Thoracic aorta (tissue), 2 donors: ENCODE measurements around the gene MME. TPM values are rescaled to one million over a fixed set of nuclear protein-coding genes. Genes with fewer than 3 reads are reported as not detected.

Experiments used
- ATAC-seq: fragments of 150-250 bp; one replicate; pipeline ENCODE4 v1.8.0; 2017; ENCODE audit warnings: low read depth; ENCODE audit not compliant: insufficient number of reproducible peaks, low FRiP score
- DNase-seq: peaks from one replicate; pipeline ENCODE4 v3.0.0-alpha.2; 2020; ENCODE audit warnings: low spot score
- H3K27ac ChIP-seq, 2 donors: fragments of 200-600 bp; sonication (generic); 1 replicate in 1 of 2; 2 replicates in 1 of 2; pipeline ENCODE4 v1.5.1; 2016; ENCODE audit warnings: mild to moderate bottlenecking in 2 of 2, moderate library complexity in 2 of 2
- H3K27me3 ChIP-seq: fragments of 200-600 bp; sonication (generic); replicated peaks from 2 replicates; pipeline ENCODE4 v1.6.0; 2016; ENCODE audit warnings: mild to moderate bottlenecking; ENCODE audit not compliant: insufficient read depth
- H3K36me3 ChIP-seq: fragments of 200-600 bp; sonication (generic); one replicate; pipeline ENCODE4 v1.5.1; 2016
- H3K4me1 ChIP-seq, 2 donors: fragments of 200-600 bp; sonication (generic); 1 replicate in 1 of 2; 2 replicates in 1 of 2; pipeline versions ENCODE4 v1.5.1 to v1.6.0; 2016; ENCODE audit warnings: low read depth in 2 of 2, mild to moderate bottlenecking in 1 of 2; ENCODE audit not compliant: control insufficient read depth in 1 of 2
- H3K4me3 ChIP-seq: fragments of 200-600 bp; sonication (generic); 2 replicates; pipeline ENCODE4 v1.5.1; 2016; ENCODE audit warnings: mild to moderate bottlenecking
- H3K9me3 ChIP-seq: fragments of 200-600 bp; sonication (generic); 2 replicates; pipeline ENCODE4 v1.5.1; 2016
- total RNA-seq, 2 donors: library from RNA; depleted of rRNA; stranded (reverse); fragments of >200 nt; gene quantifications; one replicate each; pipeline versions ENCODE4 v1.1.0 to v1.2.3, GENCODE V29; 2016
- TF ChIP-seq, protein P1 (sequence below): fragments of 200-600 bp; sonication (generic); IDR thresholded peaks from one replicate; pipeline ENCODE4 v1.5.1; 2019; ENCODE audit warnings: antibody characterized with exemption

The MME gene
- total RNA-seq, 2 donors from 2014 or later = 3.6 to 4.3 TPM

DNA sequence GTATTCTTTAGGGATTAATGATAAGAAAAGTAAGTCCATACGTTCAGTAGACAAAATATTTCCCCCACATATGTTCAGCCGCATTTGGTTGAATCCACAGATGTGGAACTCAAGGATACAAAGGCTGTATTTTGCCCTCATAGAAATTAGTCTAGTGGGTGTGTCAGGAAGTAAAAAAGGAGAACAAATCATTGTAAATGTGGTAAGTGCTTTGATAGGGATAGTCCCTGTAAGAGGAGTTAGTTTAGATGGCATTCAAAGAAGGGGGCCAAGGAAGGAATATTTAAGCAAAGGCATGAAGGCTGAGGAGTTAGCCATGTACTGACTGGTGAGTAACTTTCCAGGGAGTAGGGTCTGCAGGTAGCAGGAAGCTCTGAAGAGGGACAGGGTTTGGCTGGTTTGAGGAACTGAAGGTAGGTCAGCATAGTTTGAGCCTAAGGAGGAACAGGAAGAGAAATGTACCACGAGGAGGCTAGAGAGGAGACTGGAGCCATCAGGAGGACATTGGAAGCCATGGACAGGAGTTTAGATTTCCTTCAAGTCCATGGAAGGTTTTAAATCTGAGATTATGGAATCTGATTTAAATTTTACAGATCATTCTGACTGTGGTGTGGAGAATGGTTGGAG is 98.8 kb downstream of the MME start:
- TF ChIP-seq, protein P1, sequence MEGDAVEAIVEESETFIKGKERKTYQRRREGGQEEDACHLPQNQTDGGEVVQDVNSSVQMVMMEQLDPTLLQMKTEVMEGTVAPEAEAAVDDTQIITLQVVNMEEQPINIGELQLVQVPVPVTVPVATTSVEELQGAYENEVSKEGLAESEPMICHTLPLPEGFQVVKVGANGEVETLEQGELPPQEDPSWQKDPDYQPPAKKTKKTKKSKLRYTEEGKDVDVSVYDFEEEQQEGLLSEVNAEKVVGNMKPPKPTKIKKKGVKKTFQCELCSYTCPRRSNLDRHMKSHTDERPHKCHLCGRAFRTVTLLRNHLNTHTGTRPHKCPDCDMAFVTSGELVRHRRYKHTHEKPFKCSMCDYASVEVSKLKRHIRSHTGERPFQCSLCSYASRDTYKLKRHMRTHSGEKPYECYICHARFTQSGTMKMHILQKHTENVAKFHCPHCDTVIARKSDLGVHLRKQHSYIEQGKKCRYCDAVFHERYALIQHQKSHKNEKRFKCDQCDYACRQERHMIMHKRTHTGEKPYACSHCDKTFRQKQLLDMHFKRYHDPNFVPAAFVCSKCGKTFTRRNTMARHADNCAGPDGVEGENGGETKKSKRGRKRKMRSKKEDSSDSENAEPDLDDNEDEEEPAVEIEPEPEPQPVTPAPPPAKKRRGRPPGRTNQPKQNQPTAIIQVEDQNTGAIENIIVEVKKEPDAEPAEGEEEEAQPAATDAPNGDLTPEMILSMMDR = no peak
- ATAC-seq = no peak
- no peaks in the 10 kb centered on the region for H3K4me1 ChIP-seq

DNA sequence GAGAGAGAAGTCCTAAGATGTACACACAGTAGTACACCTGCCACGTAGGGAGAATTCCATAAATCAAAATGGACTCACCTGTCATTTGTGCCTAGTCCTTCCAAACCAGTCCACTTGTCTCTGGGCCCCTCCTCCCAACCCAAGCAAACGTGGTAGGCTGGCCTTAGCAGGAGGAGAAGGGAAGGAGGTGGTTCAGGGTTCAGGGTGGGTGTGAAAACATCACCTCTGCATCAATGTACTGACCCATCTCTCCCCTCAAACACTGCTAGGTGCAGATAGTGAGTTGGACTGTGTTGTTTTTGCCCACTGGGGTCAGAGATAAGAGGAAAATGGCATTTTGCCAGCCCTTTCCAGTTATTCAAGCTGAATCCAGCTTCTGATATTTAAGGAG is 99.3 kb downstream of the MME start:
- TF ChIP-seq, protein P1 = no peak
- no peaks in the 10 kb centered on the region for H3K36me3 ChIP-seq

More for the DNA sequence above, 98.8 kb downstream of the MME start:
- DNase-seq = no peak
- H3K9me3 ChIP-seq = no peaks in the 10 kb centered on the region
- no peak overlapping the region for H3K27ac ChIP-seq
- no peak overlapping the region for H3K4me3 ChIP-seq
- H3K36me3 ChIP-seq = no peaks in the 10 kb centered on the region
- no peaks in the 10 kb centered on the region for H3K27me3 ChIP-seq

DNA sequence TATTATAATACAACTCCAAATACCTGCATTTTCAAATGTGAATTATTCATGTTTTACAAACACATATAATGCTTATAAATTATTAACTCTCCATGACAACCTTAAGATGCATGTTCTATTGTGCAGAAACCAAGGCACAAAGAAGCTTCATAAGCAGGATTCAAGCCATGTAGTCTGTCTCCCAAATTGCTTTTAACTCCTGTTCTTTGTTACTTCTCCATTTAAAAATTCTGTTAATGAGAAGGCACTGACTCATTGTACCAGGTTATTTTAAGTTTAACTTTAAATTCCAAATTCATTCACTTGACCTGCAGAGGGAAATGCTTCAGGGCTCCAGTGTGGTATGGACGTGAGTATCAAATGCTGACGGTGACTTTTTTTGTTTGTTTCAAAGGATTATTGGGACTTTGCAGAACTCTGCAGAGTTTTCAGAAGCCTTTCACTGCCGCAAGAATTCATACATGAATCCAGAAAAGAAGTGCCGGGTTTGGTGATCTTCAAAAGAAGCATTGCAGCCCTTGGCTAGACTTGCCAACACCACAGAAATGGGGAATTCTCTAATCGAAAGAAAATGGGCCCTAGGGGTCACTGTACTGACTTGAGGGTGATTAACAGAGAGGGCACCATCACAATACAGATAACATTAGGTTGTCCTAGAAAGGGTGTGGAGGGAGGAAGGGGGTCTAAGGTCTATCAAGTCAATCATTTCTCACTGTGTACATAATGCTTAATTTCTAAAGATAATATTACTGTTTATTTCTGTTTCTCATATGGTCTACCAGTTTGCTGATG is 100.0 kb downstream of the MME start:
- DNase-seq = no peak

More for the DNA sequence above, 99.3 kb downstream of the MME start:
- Histone ChIP-seq H3K4me1 (no peaks in the 10 kb centered on the region), H3K27ac (no peak overlapping the region), H3K4me3 (no peak overlapping the region), H3K27me3 (no peaks in the 10 kb centered on the region), H3K9me3 (no peaks in the 10 kb centered on the region)
- DNase-seq = no peak
- no peak for ATAC-seq

DNA sequence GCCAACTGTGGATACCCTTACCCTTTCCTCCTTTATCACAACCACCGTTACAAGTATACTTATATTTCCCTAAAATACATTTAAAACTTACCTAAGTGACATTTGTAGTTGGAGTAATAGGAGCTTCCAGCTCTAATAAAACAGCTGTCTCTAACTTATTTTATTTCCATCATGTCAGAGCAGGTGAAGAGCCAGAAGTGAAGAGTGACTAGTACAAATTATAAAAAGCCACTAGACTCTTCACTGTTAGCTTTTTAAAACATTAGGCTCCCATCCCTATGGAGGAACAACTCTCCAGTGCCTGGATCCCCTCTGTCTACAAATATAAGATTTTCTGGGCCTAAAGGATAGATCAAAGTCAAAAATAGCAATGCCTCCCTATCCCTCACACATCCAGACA is 102.3 kb downstream of the MME start:
- no peaks in the 10 kb centered on the region for H3K36me3 ChIP-seq
- H3K9me3 ChIP-seq = no peaks in the 10 kb centered on the region
- no peaks in the 10 kb centered on the region for H3K27me3 ChIP-seq
- TF ChIP-seq, protein P1 = no peak
- no peak for ATAC-seq
- H3K4me1 ChIP-seq = no peaks in the 10 kb centered on the region
- no peak for DNase-seq
- H3K4me3 ChIP-seq = no peak overlapping the region
- H3K27ac ChIP-seq = no peak overlapping the region

More for the DNA sequence above, 100.0 kb downstream of the MME start:
- no peaks in the 10 kb centered on the region for H3K4me1 ChIP-seq
- TF ChIP-seq, protein P1 = no peak
- no peak for ATAC-seq
- H3K4me3 ChIP-seq = no peak overlapping the region
- H3K9me3 ChIP-seq = no peaks in the 10 kb centered on the region
- H3K27me3 ChIP-seq = no peaks in the 10 kb centered on the region
- H3K27ac ChIP-seq = no peak overlapping the region
- H3K36me3 ChIP-seq = no peaks in the 10 kb centered on the region

DNA sequence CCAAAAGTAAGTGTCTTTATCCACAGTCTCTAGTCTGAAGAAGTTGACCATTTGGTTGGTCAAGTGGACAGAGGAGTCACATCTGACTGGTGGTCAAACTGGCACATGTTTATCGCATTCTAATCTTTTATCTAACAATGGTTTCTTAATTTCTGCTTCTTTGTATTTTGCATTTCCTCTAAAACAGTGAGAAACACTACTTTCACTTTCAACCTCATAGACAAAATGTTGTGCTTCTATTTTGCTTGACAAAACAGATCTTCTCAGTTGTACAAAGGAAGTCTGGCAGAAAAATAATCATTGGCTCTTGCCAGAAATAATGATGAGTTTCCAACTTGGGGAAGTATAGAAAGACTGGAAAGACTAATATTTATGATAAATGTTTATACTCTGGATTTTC is 103.9 kb downstream of the MME start:
- no peak for ATAC-seq
- no peak for DNase-seq
- Histone ChIP-seq H3K27me3 (no peaks in the 10 kb centered on the region), H3K27ac (no peak overlapping the region), H3K9me3 (no peaks in the 10 kb centered on the region), H3K4me3 (no peak overlapping the region), H3K36me3 (no peaks in the 10 kb centered on the region), H3K4me1 (no peaks in the 10 kb centered on the region)
- TF ChIP-seq, protein P1 = no peak
